HL-60 (cell line): ENCODE results near the gene ELFN2.
A peak's percentile ranks its signal among the peaks of the same experiment; 100 is the strongest.

Experiments used
- DNase-seq, 2 experiments: peaks; one replicate each; pipeline ENCODE4 v3.0.0-alpha.2; 2010 to 2020; ENCODE audit warnings: low read depth in 1 of 2, low spot score in 1 of 2
- H3K27ac ChIP-seq: fragments of 250-450 bp; sonication (Bioruptor Pico); replicated peaks from 2 replicates; pipeline ENCODE4 v1.5.1; 2020; ENCODE audit warnings: mild to moderate bottlenecking, moderate library complexity
- H3K27me3 ChIP-seq: fragments of 250-450 bp; sonication (Bioruptor Pico); 2 replicates; pipeline ENCODE4 v1.5.1; 2021; ENCODE audit warnings: mild to moderate bottlenecking, moderate library complexity; ENCODE audit not compliant: insufficient read depth, poor library complexity, severe bottlenecking
- H3K4me3 ChIP-seq: replicated peaks from 2 replicates; pipeline ENCODE4 v1.5.1; 2011; ENCODE audit warnings: mild to moderate bottlenecking, control low read depth, low read length; ENCODE audit not compliant: insufficient read depth
- GABPA ChIP-seq: IDR thresholded peaks from 2 replicates; pipeline ENCODE4 v1.6.1; 2012; ENCODE audit warnings: low read depth
- POLR2AphosphoS5 ChIP-seq: IDR thresholded peaks from 2 replicates; pipeline ENCODE4 v1.6.1; 2012; ENCODE audit warnings: low read depth
- SPI1 ChIP-seq: IDR thresholded peaks from 2 replicates; pipeline ENCODE4 v1.6.1; 2012; ENCODE audit warnings: low read depth, mild to moderate bottlenecking, borderline replicate concordance
- TF ChIP-seq, protein P1 (sequence below): IDR thresholded peaks from 2 replicates; pipeline ENCODE4 v1.6.1; 2012; ENCODE audit warnings: low read depth; ENCODE audit not compliant: insufficient replicate concordance
- TF ChIP-seq, protein P2 (sequence below): IDR thresholded peaks from one replicate; pipeline ENCODE4 v1.5.1; 2011; ENCODE audit warnings: low read length, control low read depth, inconsistent platforms; ENCODE audit not compliant: insufficient read depth

The ELFN2 gene

DNA sequence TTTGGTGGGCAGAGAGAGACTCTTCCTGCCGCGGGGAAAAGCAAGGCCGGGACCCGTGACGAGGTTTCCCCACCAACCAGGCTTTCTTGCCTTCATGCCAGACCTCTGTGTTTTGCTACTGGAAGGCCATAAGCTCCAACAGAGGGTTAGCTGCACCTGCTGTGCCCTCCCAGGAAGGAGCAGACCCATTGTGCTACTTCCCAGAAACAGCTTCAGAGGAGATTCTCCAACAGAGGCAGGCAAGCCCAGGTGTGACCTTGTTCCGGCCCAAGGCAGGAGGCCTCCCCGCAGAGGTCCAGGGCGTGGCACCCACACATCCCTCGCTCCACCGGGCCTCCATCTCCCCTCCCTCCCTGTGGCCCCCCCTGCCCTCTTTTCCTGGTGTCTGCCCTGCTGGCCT lies 57.8 kb downstream of the ELFN2 start:
- no peak for DNase-seq
- Histone ChIP-seq H3K27ac (no peak overlapping the region), H3K4me3 (no peak overlapping the region), H3K27me3 (no peaks in the 10 kb centered on the region)
- TF ChIP-seq, protein P1, sequence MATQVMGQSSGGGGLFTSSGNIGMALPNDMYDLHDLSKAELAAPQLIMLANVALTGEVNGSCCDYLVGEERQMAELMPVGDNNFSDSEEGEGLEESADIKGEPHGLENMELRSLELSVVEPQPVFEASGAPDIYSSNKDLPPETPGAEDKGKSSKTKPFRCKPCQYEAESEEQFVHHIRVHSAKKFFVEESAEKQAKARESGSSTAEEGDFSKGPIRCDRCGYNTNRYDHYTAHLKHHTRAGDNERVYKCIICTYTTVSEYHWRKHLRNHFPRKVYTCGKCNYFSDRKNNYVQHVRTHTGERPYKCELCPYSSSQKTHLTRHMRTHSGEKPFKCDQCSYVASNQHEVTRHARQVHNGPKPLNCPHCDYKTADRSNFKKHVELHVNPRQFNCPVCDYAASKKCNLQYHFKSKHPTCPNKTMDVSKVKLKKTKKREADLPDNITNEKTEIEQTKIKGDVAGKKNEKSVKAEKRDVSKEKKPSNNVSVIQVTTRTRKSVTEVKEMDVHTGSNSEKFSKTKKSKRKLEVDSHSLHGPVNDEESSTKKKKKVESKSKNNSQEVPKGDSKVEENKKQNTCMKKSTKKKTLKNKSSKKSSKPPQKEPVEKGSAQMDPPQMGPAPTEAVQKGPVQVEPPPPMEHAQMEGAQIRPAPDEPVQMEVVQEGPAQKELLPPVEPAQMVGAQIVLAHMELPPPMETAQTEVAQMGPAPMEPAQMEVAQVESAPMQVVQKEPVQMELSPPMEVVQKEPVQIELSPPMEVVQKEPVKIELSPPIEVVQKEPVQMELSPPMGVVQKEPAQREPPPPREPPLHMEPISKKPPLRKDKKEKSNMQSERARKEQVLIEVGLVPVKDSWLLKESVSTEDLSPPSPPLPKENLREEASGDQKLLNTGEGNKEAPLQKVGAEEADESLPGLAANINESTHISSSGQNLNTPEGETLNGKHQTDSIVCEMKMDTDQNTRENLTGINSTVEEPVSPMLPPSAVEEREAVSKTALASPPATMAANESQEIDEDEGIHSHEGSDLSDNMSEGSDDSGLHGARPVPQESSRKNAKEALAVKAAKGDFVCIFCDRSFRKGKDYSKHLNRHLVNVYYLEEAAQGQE: no peak
- TF ChIP-seq, protein P2, sequence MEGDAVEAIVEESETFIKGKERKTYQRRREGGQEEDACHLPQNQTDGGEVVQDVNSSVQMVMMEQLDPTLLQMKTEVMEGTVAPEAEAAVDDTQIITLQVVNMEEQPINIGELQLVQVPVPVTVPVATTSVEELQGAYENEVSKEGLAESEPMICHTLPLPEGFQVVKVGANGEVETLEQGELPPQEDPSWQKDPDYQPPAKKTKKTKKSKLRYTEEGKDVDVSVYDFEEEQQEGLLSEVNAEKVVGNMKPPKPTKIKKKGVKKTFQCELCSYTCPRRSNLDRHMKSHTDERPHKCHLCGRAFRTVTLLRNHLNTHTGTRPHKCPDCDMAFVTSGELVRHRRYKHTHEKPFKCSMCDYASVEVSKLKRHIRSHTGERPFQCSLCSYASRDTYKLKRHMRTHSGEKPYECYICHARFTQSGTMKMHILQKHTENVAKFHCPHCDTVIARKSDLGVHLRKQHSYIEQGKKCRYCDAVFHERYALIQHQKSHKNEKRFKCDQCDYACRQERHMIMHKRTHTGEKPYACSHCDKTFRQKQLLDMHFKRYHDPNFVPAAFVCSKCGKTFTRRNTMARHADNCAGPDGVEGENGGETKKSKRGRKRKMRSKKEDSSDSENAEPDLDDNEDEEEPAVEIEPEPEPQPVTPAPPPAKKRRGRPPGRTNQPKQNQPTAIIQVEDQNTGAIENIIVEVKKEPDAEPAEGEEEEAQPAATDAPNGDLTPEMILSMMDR: no peak
- TF ChIP-seq SPI1 (no peak), POLR2AphosphoS5 (no peak), GABPA (no peak)

DNA sequence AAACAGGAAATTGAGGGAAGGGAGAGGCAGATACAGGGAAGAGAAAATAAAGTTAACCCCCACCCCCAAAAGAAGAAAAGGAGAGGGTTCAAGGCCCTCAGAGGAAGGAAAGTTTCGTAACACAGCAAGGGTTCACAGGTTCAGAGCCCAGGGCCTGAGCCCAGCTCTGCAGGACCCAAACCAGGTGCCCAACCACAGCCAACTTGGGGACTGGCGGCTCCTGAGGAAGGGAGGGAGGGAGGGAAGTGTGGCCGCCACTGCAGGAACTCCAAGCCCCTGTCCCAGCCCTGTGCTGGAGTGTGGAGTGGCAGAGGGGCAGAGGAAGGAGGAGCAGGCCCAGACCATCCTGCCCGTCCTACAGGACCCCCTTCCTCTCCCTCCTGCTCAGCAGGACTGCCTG lies 59.2 kb downstream of the ELFN2 start:
- Histone ChIP-seq H3K27me3 (no peaks in the 10 kb centered on the region), H3K27ac (no peak overlapping the region), H3K4me3 (no peak overlapping the region)
- DNase-seq: peak; percentile 39 to 70
- TF ChIP-seq, protein P2: no peak
- TF ChIP-seq POLR2AphosphoS5: no peak
- no peak for TF ChIP-seq SPI1
- TF ChIP-seq, protein P1: no peak
- no peak for TF ChIP-seq GABPA

DNA sequence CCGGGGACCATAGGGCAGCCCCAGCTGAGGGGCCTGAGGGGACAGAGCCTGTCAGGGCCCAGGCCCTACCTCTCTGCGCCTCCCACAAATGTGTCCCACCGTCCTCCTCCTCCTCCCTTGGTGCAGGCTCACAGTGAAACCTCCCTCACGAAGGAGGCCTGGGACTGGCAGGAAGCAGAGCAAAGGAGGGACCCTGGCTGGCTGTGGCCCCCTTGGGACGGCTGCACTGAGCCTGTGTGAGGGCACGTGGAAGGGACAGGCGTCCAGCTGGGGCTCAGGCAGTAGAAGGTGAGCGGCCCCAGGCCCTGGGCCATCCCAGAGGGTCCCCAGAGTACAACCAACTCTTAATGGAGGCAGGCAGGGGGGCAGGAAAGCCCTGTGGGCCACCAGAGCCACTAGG lies 60.7 kb downstream of the ELFN2 start:
- DNase-seq: no peak
- no peak overlapping the region for H3K4me3 ChIP-seq
- H3K27ac ChIP-seq: no peak overlapping the region
- no peak for TF ChIP-seq SPI1
- no peak for TF ChIP-seq POLR2AphosphoS5
- no peak for TF ChIP-seq GABPA
- TF ChIP-seq, protein P2: no peak
- TF ChIP-seq, protein P1: no peak
- no peaks in the 10 kb centered on the region for H3K27me3 ChIP-seq
